HK-2 (cell line): ENCODE results near the gene PTGS2.
"Not testable (repeated sequence)": the region's sequence is repeated elsewhere in the genome, so short reads cannot be mapped to it uniquely, and the experiment has no call there.

Experiments
- DNase-seq: peaks from one replicate; pipeline ENCODE4 v3.0.0-alpha.2; 2018; ENCODE audit not compliant: unreplicated experiment

The PTGS2 gene

DNA sequence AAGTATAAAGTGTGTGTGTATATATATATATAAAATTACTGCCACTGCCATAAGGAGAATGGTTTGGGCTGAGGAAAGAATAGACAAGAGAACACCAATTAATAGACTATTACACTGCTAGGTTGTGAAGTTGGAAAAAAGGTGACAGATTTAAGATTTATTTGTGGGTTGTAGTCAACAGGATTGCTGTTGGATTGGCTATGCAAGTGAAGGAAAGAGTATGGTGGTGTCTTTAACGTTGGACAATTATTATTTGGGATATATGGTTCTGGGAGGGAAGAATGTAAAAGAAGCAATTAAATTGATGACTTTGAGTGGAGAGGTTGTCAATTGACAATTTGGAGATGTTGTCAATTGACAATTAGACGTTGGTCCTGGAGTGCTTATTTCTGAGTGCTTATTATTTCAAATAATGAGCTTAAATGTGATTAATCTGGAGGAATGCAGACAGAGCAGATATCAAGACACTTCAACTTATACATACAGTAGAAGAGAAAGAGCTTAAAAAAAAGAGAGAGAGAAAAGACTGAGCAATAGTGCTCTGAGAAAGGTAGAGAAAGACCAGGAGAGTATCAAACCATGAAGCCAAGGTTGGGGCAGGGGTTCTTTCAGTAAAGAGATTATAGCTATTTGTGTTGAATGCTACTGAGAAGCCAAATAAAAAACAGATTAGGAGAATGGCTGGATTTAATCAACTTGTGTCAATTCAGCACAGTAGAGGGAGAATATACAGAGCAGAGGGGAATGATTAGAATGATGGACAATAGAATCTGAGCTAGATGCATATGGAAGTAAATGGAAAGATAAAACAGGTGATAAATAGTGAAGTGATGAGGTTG is 9.7 kb downstream of the PTGS2 start:
- no peak for DNase-seq

DNA sequence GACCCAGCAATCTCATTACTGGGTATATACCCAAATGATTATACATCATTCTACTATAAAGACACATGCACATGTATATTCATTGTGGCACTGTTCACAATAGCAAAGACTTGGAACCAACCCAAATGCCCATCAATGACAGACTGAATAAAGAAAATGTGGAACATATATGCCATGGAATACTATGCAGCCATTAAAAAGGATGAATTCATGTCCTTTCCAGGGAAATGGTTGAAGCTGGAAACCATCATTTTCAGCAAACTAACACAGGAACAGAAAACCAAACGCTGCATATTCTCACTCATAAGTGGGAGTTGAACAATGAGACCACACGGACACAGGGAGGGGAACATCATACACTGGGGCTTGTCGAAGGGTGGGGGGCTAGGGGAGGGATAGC is 10.4 kb downstream of the PTGS2 start:
- not testable (repeated sequence) for DNase-seq

DNA sequence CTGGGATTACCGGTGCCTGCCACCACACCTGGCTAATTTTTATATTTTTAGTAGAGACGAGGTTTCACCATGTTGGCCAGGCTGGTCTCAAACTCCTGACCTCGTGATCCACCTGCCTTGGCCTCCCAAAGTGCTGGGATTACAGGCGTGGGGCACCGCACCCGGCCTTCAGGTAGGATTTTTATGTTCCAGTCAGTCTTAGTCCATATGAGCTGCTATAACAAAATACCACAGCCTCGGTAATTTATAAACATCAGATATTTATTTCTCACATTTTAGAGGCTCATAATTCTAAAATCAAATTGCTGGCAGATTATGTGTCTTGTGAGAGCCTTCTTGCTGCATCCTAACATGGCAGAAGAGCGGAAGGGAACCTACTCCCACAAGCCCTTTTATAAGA is 16.0 kb downstream of the PTGS2 start:
- DNase-seq: not testable (repeated sequence)

DNA sequence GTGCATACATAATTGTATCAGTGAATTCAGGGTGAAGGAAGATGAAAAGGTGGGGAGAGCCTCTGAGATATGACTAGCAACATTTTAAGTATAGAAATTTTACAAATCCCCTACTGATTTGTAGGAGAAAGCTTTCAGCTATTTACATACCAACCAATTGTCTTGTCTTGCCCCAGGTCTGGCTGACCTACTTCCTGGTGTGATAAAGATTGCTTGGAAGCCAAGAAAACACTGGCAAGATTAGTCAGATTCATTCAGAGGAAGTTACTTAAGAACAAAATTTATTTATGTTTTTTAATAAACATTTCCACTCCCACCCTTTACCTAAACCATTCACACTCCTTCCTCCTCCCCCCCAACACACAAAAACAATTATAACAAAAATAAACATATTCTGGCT is 17.5 kb downstream of the PTGS2 start:
- DNase-seq: no peak

DNA sequence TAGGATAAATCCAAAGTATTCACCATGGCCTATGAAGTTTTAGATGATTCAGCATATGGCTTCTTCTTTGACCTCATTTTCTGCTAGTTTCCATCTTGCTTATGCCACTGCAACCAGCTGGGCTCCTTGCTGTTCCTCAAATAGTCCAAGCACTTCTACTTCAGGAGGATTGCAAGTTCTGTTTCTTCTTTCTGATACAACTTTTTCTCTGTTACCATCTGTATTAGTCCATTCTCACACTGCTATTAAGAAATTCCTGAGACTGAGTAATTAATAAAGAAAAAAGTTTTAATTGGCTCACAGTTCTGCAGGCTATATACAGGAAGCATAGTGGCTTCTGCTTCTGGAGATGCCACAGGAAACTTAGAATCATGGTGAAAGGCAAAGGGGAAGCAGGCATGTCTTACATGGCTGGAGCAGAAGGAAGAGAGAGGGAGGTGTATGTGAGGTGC is 20.3 kb downstream of the PTGS2 start:
- DNase-seq: no peak

DNA sequence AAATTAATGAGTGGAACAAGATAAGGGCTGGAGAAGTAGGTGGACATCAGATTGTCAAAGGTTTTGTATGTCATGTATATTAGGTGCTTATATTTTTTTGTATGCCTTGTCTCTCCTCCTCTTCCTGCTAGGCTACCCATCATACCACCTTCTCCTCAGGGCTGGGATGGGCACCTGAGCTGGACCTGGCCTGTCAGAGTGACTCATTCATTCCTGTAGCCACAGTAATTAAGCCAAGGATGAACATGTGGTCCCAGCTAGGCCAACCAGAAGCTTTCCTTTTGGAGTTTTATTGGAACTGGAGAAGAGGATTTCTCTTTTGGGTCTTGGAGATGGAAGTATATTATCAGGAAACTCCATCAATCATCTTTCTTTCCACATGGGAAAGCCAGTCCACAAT is 21.2 kb downstream of the PTGS2 start:
- no peak for DNase-seq

DNA sequence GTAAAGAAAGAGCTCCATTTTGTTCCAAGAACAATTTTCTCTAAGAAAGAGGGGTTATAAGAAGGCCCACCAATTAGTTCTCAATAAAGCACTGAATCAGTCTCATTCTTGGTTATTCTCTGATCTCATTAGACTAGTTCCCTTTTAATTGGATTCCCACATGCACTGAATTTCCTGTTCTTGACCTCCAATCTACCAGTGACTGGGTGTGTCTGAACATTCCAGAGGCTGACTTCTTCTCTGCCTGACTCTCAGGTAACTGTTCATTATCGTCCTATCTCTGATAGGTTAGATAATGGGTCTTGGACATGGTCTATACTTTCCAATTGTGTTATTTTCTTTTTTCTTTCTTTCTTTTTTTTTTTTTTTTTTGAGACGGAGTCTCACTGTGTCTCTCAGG is 22.7 kb downstream of the PTGS2 start:
- no peak for DNase-seq

DNA sequence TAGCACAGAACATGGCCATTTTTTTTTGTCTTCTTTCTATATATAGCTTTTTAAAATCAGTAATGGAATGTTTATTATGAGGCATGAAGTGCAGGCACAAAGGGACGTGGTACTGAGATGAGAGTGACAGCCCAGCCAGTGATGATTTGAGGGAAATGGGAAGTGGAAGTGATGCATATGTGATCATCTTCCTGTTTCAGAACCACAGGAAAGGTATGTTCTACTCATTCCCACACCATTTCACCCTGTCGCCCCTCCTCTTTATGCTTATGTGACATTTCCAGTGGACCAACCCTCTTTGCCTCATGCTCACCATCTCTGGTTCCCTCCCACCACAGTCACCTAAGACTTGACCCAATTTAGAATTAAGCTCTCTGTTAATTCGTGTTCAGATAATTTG is 24.3 kb downstream of the PTGS2 start:
- DNase-seq: no peak

DNA sequence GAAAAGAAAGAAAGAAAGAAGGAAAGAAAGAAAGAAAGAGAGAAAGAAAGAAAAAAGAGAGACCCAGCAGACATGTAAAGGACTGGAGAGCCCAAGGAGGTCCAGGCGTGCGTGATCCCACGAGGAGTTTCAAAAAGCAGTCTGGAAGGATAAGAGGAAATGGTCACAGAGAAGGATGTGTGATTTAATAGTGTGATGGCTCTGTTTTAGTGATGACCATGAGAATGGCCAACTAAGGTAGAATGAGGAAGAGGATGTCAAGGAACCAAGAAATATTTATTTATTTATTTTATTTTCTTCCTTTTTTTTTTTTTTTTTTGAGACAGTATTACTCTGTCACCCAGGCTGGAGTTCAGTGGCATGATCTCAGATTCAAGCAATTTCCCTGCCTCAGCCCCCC is 25.5 kb downstream of the PTGS2 start:
- DNase-seq: no peak

DNA sequence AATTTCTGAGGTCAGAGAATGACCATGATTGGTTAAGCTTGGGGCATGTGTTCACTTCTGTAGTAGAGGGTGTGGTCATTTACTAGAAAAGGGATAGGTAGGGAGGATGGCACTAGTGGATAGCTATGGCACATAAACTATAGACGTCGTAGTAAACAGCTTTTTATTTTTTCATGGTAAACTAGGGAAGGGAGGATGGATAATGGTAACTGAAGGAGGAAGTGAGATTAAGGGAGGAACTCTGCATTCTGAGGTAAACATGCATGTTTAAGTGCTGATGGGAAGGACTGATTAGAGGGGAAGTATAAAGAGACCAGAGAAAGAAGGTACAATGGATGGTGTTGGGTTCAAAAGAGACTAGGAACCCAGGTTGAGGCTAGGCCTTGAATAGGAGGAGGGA is 26.9 kb downstream of the PTGS2 start:
- DNase-seq: no peak

DNA sequence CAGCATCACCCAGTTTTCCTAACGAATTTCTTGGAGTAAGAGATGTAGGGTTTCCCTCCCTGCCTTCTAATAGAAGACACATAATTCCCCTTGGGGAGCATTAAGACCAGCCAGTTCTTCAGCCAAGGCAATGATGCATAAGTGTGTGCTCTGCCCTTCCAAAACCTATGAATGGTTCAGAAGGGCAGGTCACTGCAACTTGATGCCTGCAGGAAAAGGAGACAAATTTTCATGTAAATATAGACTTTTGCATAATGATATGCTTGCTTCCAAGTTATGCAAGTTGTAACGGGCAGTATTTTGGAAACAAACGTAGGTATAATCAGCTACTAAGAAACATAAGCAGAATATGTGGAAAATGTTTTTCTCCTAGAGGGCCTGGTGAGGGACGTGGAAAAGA is 31.6 kb downstream of the PTGS2 start:
- no peak for DNase-seq

DNA sequence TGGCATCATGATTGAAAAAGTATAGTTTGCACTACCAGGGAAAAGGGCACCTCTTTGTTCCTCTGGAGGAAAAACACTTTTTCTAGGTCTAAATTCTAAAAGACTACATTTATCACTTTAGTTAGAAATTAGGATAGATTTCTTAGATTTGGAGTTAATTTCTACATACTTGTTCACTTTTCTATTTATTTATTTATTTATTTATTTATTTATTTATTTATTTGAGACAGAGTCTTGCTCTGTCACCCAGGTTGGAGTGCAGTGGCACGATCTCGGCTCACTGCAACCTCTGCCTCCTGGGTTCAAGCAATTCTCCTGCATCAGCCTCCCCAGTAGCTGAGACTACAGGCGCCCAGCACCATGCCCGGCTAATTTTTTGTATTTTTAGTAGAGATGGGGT is 32.2 kb downstream of the PTGS2 start:
- not testable (repeated sequence) for DNase-seq

DNA sequence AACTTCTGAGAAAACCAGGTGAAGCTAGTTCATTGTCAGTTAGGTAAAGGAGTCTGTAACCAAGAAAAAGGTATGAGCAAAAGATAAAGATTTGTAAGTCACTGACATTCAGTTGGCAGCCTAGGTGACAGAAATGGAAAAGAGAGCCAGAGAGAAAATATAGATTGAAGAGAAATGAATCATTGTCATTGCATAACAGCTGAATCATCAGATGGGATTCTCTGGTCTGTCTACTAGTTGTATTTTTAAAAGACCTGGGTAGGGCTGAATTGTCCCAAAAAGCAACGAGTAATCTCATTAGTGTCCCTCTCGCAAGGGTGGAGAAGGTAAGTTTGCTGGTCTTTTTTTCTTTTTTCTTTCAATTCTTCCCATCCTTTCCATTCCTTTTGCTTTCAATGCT is 36.6 kb downstream of the PTGS2 start:
- no peak for DNase-seq

DNA sequence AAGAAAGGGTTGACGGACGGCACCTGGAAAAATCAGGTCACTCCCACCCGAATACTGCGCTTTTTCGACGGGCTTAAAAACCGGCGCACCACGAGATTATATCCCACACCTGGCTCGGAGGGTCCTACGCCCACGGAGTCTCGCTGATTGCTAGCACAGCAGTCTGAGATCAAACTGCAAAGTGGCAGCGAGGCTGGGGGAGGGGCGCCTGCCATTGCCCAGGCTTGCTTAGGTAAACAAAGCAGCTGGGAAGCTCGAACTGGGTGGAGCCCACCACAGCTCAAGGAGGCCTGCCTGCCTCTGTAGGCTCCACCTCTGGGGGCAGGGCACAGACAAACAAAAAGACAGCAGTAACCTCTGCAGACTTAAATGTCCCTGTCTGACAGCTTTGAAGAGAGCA is 42.7 kb downstream of the PTGS2 start:
- DNase-seq: not testable (repeated sequence)

DNA sequence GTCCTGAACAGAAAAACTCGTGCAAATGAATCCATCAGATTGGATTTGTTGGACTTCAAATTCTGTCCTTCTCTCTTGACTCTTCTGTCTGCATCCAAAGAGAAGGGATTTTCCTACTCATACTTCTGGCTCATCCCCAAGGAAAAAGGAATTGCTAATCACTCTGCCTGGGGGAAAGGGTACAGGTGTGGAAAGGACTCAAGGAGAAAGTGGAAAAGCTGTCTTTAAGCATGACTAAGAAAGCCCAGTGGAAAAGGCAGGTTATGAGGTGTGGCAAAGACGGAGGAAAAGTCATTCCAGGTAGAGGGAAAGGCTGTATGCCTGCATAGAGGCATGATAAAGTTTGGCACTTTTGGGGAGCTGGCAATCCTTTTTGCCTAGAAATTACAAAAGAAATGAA is 43.4 kb downstream of the PTGS2 start:
- DNase-seq: no peak

DNA sequence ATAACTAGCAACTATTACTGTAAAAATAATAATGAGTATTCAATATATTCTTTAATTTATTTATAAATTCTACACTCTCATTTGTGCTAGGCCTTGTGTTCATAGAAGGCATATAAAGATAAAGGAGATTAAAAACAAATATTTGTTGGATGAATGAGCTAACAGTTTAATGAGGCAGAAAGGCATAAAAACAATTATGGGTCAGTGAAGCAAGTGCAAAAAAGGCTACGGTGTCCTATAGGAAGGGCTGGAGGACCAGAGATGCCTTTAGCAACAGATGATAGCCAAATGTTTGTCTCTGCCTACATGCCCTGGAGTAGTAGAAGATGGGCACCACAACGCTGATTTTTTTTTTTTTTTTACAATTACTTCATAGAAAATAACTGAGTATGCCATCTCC is 45.7 kb downstream of the PTGS2 start:
- DNase-seq: no peak

DNA sequence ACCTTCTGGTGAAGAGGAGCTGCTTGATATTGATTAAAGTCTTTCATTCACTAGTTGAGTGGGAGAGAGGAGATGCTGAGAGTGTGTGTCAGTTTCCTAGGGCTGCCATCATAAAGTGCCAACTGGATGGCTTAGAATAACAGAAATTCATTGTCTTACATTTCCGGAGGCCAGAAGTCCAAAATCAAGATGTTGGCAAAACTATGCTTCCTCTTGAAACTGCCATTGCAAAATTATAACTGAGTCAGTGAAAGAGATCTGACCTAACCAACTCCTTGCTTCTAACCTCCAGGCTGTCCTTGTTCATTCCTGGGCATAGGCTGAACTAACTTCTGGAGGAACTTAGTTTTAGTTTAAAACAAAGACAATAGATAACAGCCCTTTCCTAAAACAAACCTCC is 47.1 kb downstream of the PTGS2 start:
- no peak for DNase-seq

DNA sequence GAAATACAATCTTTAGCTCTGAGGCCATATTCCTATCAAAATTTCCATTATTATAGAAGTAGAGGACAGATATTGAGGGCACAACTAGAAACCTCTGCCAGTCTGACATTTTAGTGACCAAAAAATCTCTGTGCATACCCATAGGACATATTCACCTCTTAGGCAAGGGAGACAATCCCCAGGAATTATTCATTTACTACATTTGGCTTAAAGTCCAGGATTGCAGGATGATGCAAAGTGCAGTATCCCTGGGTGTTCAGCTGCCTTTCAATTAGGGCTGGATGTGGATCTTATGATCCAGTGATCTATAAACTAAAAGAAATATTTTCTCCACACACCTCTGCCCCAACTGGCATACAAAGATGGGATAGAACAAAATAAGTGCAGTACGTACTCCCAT is 50.9 kb downstream of the PTGS2 start:
- no peak for DNase-seq

DNA sequence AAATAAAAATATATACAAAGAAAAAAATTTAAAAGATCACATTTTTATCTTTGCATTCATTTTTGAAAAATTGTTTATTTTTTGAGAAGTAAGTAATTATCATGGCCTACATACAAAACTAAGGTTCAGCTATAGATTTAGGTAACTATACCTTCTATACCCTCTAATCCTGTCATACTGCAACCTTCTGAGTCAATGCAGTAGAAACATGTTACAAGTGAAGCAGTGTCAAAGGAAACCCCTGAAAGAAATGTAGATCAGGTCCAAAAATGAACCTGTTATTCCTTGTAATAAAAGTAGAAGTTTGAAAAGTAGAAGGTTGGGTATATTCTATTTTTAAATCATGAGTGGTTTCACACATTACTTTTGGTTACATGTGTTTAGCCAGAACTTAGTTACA is 51.3 kb downstream of the PTGS2 start:
- no peak for DNase-seq

DNA sequence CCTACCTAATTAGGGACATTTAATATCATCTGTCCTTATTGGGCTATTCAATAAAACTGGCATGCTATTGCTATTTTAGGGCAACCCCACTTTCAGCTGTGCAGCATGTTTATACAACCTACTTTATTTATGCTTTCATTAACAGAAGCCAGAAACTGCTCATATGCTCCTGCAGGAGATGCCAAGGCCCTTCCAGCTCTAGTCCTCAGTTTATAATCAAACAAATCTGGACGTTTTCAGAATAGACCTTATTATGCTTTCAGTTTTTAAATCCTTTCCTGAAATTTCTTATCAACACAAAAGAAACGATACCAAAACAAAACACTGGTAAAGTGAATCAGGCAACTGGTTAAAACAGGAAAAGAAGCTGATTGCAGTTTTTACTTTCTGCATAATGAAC is 53.2 kb downstream of the PTGS2 start:
- DNase-seq: no peak

DNA sequence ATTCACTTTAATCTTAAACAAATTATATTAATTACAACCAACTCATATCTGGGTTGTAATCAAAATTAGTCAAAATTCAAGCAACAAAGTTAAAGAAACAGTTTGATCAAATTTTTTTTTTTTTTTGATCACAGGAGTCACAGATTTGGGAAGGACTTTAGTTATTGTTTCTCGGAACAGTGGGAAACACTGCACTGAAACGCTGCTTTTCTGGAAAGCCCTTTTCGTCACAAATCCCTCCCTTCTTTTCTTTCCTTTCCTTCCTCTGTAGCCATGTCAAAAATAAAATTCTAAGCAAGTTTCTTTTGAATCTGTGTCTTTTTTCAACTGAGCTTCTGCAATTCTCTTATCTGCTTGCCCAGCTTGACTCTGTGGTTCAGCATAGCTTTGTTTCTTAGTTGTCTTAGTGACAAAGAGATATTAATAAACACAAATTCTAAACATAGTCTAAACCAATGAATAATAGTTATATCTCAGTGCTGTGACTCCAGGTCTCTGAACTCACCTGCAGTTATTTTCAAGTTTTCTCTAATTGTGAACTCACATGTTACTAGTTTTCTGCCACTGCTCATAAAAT is 53.8 kb downstream of the PTGS2 start:
- no peak for DNase-seq

DNA sequence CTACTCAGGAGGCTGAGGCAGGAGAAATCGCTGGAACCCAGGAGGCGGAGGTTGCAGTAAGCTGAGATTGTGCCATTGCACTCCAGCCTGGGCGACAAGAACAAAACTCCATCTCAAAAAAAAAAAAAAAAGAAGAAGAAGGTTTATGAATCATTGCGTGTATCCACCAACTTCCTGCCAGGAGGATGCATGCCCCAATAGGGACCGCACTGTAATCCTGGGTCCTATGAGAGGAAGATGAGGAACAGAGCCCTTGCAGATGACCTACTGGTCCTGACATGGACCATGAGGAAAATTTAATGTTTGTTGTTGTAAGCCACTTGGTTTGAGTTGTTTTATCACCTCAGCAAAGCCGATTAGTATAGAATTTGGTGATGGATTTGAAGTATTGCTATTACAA is 56.7 kb downstream of the PTGS2 start:
- no peak for DNase-seq
